Loucy (cell line): ENCODE results near the gene LCN10.

Source experiments
- EZH2phosphoT487 ChIP-seq: fragments of 200-600 bp; IDR thresholded peaks from 2 replicates; pipeline ENCODE4 v1.6.1; 2018; ENCODE audit warnings: antibody characterized with exemption, mild to moderate bottlenecking, moderate library complexity, borderline replicate concordance
- TF ChIP-seq, protein P1 (sequence below): fragments of 200-600 bp; sonication (generic); conservative IDR thresholded peaks from 2 replicates; pipeline ENCODE4 v1.5.1; 2014; ENCODE audit warnings: mild to moderate bottlenecking, antibody characterized with exemption, low read length

DNA sequence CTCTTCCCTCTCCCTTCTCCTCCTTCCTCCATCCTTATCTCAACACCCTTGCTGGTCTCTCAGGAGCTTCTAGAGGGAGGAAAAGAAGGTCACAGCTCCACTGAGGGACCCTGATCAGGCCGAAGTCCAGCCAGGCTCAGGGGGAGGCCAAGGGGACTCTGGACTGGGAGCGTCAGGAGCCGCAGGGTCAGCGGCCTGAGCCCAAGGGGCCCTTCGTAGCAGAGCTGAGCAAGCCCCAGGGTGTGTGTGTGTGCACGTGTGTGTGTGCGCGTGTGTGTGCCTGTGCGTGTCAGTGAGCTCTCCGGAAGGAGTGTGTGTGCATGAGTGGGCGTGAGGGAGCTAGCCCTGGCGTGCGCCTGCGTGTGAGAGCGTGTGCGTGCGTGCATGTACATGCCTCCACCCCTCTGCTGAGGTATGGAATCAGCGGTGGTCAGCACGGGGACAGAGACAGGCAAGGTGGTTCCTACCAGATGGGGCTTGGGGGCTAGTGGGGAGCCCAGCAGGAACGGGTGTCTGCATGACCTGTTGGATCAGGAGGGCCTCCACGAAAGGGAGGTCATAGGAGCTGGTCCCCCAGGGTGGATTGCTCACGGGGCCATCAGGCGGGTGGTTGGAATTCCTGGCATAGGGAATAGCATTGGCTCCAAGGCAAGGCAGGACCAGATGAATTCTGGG is 45.5 kb downstream of the LCN10 start:
- TF ChIP-seq, protein P1, sequence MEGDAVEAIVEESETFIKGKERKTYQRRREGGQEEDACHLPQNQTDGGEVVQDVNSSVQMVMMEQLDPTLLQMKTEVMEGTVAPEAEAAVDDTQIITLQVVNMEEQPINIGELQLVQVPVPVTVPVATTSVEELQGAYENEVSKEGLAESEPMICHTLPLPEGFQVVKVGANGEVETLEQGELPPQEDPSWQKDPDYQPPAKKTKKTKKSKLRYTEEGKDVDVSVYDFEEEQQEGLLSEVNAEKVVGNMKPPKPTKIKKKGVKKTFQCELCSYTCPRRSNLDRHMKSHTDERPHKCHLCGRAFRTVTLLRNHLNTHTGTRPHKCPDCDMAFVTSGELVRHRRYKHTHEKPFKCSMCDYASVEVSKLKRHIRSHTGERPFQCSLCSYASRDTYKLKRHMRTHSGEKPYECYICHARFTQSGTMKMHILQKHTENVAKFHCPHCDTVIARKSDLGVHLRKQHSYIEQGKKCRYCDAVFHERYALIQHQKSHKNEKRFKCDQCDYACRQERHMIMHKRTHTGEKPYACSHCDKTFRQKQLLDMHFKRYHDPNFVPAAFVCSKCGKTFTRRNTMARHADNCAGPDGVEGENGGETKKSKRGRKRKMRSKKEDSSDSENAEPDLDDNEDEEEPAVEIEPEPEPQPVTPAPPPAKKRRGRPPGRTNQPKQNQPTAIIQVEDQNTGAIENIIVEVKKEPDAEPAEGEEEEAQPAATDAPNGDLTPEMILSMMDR = no peak
- TF ChIP-seq EZH2phosphoT487 = no peak
